Measurements from ENCODE around the gene NPM3.

GRCh38 chr10:101789686-101790085, 6.4 kb upstream of the NPM3 start:
- TF ChIP-seq EP300 (IDR thresholded peaks at IDR 0.05): no peak
- TF ChIP-seq CTCF (IDR thresholded peaks at IDR 0.05): no peak
- no peak for TF ChIP-seq POLR2A (IDR thresholded peaks at IDR 0.05)
- TF ChIP-seq POLR2AphosphoS5 (IDR thresholded peaks at IDR 0.05): no peak
